Fibroblast of pulmonary artery (primary cell): Measurements from ENCODE around the gene HRH1.

Experiments
- DNase-seq: peaks from one replicate; pipeline ENCODE4 v3.0.0-alpha.2; 2010; ENCODE audit warnings: low read depth
- H3K4me3 ChIP-seq: replicated peaks from 2 replicates; pipeline ENCODE4 v1.5.1; 2011; ENCODE audit warnings: low read depth, mild to moderate bottlenecking, control low read depth, low read length, moderate library complexity
- CTCF ChIP-seq: IDR thresholded peaks from 2 replicates; pipeline ENCODE4 v1.5.1; 2011; ENCODE audit warnings: mild to moderate bottlenecking, control low read depth, low read length, inconsistent platforms; ENCODE audit errors: missing control alignments

Gene HRH1

DNA sequence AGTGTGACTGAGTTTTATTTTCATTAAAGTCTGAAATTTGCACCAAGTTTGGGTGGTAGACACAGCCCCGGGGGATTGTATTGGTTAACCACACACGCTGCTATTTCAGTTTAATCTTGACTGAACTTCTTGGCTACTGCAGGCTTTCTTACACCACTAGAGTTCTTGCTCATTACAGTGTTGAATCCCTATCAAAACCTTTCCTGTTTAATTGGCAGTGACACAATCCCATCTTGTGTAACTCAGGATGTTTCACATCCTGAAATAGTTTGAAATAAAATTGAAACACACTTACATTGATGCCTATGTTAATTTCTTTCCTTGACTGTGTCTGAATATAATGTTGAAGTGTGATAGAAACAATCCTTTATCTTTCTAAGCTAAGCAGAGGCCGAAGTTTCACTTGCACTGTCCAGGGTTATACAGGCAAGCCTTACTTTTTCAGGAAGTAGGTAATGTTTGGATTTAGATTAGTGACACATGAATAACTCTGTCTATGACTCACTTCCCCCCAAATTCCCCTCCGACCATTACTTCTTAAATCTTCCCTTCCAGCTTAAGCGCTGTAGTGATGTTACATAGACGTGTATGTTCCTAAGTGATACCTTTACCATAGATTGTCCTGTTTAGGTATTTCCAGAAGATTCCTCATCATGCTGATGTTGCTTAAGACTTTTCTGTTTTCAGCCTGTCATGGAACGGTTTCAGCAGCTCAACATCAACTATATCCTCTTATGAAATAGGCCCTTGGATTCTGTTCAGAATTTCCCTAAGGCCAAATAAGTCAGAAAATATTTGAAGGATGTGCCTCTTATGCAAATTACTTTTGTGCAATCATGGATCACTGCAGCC is 134.7 kb downstream of the HRH1 start:
- peak; percentile 98 for DNase-seq
- H3K4me3 ChIP-seq, result peak overlapping the region; percentile 28
- TF ChIP-seq CTCF, result no peak

DNA sequence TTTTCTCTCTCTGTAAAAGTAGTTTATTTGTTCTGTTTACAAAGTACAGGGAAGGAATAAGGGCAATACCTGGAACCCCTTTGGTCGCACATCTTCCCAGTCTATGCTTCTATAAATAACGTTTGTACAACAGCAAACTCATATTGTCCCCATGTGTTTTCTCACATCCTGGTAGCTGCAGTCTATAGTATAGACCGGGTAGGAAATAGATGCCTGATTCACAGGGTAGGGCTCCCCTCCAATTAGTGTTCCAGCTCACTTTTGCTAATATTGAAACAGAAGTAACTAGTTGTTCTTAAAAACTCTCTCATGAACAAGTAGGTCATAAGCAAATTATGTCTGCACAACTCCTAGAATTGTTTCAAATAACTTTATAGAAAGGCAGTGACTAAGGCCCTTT is 135.6 kb downstream of the HRH1 start:
- DNase-seq, result no peak
- no peak for TF ChIP-seq CTCF
- H3K4me3 ChIP-seq, result no peak overlapping the region

GRCh38 chr3:11290743-11291680 is 136.7 kb downstream of the HRH1 start:
- no peak for TF ChIP-seq CTCF
- no peak overlapping the region for H3K4me3 ChIP-seq
- DNase-seq, result peak; percentile 63

DNA sequence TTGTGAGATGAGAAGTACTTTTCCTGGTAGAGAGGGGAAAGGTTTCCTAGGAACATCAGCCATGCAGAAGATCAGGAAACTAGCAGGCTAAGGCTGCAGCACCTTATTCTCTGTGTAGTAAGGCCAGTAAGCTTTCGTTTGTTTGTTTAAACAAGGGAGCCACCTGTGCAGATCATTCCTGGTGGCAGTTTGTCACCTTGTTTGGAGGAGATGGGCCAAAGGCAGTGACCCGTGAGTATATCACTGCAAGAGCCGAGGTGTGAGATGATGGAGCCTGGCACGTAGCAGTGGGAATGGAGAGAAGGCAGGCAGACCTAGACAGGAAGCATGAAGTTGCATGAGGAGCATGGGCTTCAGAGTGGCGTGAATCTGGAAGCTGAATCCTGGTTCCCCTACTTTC is 137.5 kb downstream of the HRH1 start:
- no peak for TF ChIP-seq CTCF
- no peak overlapping the region for H3K4me3 ChIP-seq
- no peak for DNase-seq

GRCh38 chr3:11297126-11297525 is 142.8 kb downstream of the HRH1 start:
- TF ChIP-seq CTCF, result no peak
- H3K4me3 ChIP-seq, result no peak overlapping the region
- no peak for DNase-seq

- TF ChIP-seq CTCF, result no peak
- DNase-seq, result no peak
- H3K4me3 ChIP-seq, result no peak overlapping the region
Measured at GRCh38 chr3:11300970-11301369, 146.7 kb downstream of the HRH1 start.
